MCF 10A (cell line): ENCODE data around the gene GADL1. TPM values are rescaled to one million over a fixed set of nuclear protein-coding genes. Genes with fewer than 3 reads are reported as not detected.

ENCODE experiments used
- BruUV-seq: library from RNA; stranded (reverse); fragments of 400-500 nt; replicated peaks from 2 replicates; lab custom pipeline; 2021; lab: Mats Ljungman, UMichigan
- CTCF ChIA-PET: fragments of 300-600 bp; sonication (Branson Sonifier 250); formaldehyde crosslinking; extraction: SDS; loops from one replicate; lab custom pipeline; 2021; ENCODE audit warnings: antibody characterized with exemption, inconsistent platforms; lab: Yijun Ruan, JAX
- POLR2A ChIA-PET: fragments of 300-600, 350-650 bp; sonication (Branson Sonifier 250); formaldehyde crosslinking; extraction: SDS; loops from one replicate; lab custom pipeline; 2020; ENCODE audit warnings: antibody characterized with exemption, inconsistent platforms; lab: Yijun Ruan, JAX
- DNase-seq: peaks from one replicate; pipeline ENCODE4 v3.0.0-alpha.2; 2018; ENCODE audit not compliant: unreplicated experiment
- H3K27ac Mint-ChIP-seq: one replicate; pipeline ENCODE4 v1.8.0; 2022; ENCODE audit warnings: mild to moderate bottlenecking, low read depth, mixed read lengths; ENCODE audit not compliant: unreplicated experiment
- H3K27me3 Mint-ChIP-seq: one replicate; pipeline ENCODE4 v1.8.0; 2022; ENCODE audit warnings: mixed read lengths; ENCODE audit not compliant: insufficient read depth, unreplicated experiment
- H3K36me3 Mint-ChIP-seq: one replicate; pipeline ENCODE4 v1.8.0; 2022; ENCODE audit warnings: mild to moderate bottlenecking, moderate library complexity, mixed read lengths; ENCODE audit not compliant: insufficient read depth, unreplicated experiment
- H3K4me1 Mint-ChIP-seq: one replicate; pipeline ENCODE4 v1.8.0; 2022; ENCODE audit warnings: mixed read lengths; ENCODE audit not compliant: insufficient read depth, unreplicated experiment
- H3K4me3 Mint-ChIP-seq: one replicate; pipeline ENCODE4 v1.8.0; 2022; ENCODE audit warnings: mild to moderate bottlenecking, moderate library complexity, mixed read lengths; ENCODE audit not compliant: unreplicated experiment
- H3K9me3 Mint-ChIP-seq: one replicate; pipeline ENCODE4 v1.8.0; 2022; ENCODE audit warnings: mixed read lengths; ENCODE audit not compliant: unreplicated experiment
- intact Hi-C: fragments of 100-400 bp; cut with micrococcal nuclease; formaldehyde crosslinking; loops from 2 replicates; pipeline ENCODE4 v1.14.1; 2022
- total RNA-seq: library from RNA; stranded (reverse); gene quantifications from 2 replicates; pipeline ENCODE4 v1.2.3, GENCODE V29; 2022
- TF ChIP-seq, protein P1 (sequence below): fragments of 200-600 bp; IDR thresholded peaks from one replicate; pipeline ENCODE4 v1.8.0; 2022; ENCODE audit warnings: antibody characterized with exemption, mild to moderate bottlenecking; ENCODE audit not compliant: unreplicated experiment

The GADL1 gene
- total RNA-seq, 1 experiment from 2014 or later: not detected

GRCh38 chr3:30704931-30705890, 189.2 kb downstream of the GADL1 start:
- Mint-ChIP-seq H3K27ac (no peak overlapping the region), H3K36me3 (peaks cover 23% of the 10 kb centered on the region), H3K9me3 (peaks cover 6% of the 10 kb centered on the region), H3K4me1 (peaks cover 5% of the 10 kb centered on the region), H3K4me3 (no peak overlapping the region), H3K27me3 (no peaks in the 10 kb centered on the region)
- no TSS peak for BruUV-seq
- TF ChIP-seq, protein P1, sequence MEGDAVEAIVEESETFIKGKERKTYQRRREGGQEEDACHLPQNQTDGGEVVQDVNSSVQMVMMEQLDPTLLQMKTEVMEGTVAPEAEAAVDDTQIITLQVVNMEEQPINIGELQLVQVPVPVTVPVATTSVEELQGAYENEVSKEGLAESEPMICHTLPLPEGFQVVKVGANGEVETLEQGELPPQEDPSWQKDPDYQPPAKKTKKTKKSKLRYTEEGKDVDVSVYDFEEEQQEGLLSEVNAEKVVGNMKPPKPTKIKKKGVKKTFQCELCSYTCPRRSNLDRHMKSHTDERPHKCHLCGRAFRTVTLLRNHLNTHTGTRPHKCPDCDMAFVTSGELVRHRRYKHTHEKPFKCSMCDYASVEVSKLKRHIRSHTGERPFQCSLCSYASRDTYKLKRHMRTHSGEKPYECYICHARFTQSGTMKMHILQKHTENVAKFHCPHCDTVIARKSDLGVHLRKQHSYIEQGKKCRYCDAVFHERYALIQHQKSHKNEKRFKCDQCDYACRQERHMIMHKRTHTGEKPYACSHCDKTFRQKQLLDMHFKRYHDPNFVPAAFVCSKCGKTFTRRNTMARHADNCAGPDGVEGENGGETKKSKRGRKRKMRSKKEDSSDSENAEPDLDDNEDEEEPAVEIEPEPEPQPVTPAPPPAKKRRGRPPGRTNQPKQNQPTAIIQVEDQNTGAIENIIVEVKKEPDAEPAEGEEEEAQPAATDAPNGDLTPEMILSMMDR: no peak
- intact Hi-C loops: no loop called here
- ChIA-PET POLR2A (interaction anchor here (0.8 to 1.4 kb wide), 3 partner anchors 9 to 12 kb away, joined by 3 read pairs; no protein-coding TSS in a partner anchor), CTCF (interaction anchor here (1.0 to 1.4 kb wide), 4 partner anchors 11 to 592 kb away, joined by 3 read pairs; no protein-coding TSS in a partner anchor)
- DNase-seq: no peak

DNA sequence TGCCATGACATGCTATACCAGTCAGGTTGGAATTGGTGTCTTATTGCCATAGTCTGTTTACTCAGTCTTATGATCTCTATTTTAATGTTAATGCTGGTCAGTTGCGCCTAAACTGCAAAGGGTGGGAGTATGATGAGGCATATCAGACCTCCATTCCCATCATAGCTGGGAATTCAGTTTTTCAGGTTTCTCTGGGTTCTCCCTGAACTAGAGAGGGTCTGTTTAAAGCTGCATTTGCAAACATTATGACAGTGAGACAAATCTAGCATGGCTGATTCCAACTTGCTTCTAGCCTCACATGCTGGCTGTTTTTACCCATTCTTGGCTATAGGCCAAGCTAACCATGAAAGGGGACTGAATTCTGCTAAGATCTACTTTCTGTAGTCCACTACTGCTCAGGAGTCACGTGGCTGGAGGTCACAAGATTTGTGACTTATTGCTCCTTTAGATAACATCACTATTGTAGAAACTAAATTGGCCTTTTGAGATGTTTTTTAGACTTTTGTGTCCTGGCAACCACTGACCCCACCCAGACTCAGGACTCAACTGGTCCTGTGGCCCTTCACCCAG, 191.5 kb downstream of the GADL1 start:
- Mint-ChIP-seq H3K27me3 (no peaks in the 10 kb centered on the region), H3K36me3 (peaks cover 41% of the 10 kb centered on the region), H3K4me3 (no peak overlapping the region), H3K4me1 (no peaks in the 10 kb centered on the region), H3K9me3 (no peaks in the 10 kb centered on the region), H3K27ac (no peak overlapping the region)
- DNase-seq: no peak
- BruUV-seq: no TSS peak
- TF ChIP-seq, protein P1: no peak
- ChIA-PET CTCF (interaction anchor here (1.3 to 1.4 kb wide), 3 partner anchors 9 to 16 kb away, joined by 4 to 10 read pairs (median 6); no protein-coding TSS in a partner anchor), POLR2A (interaction anchor here (1.0 to 1.7 kb wide), 3 partner anchors 9 to 14 kb away, joined by 3 read pairs; no protein-coding TSS in a partner anchor)
- intact Hi-C loops: no loop called here

DNA sequence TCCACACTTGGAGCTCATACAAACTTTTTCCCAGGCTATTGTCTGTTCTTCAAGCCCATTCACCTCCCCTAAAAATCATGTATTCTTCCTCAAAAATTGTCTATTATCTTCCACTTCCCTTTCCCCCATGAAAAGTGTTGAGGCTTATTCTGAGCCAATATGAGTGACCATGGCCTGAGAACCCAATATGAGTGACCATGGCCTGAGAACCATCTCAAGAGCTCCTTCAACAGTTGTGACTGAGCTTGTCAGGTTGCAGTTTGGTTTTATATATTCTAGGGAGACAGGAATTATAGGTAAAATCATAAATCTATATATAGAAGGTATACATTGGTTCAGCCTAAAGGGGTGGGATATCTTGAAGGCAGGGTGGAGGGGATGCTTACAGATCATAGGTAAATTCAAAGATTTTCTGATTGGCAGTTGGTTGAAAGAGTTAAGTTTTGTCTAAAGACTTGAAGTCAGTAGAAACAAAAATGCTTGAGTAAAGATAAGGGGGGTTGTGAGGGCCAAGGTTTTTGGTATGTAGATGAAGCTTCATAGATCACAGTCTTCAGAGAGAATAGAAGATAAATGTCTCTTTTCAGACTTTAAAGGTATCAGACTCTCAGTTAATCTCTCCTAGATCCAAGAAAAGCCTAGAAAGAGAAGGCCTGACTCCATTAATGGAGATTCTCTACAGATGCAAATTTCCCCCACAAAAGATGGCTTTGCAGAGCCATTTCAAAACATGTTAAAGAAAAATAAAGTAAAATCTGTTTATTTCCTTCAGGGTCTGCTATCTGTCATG, 192.2 kb downstream of the GADL1 start:
- no peak for DNase-seq
- Mint-ChIP-seq H3K4me1 (no peaks in the 10 kb centered on the region), H3K9me3 (no peaks in the 10 kb centered on the region), H3K4me3 (no peak overlapping the region), H3K27me3 (no peaks in the 10 kb centered on the region), H3K36me3 (peaks cover 48% of the 10 kb centered on the region), H3K27ac (no peak overlapping the region)
- POLR2A ChIA-PET: interaction anchor here (0.7 to 1.7 kb wide), 2 partner anchors 8 to 576 kb away, joined by 3 read pairs; no protein-coding TSS in a partner anchor
- intact Hi-C loops: no loop called here
- no TSS peak for BruUV-seq
- CTCF ChIA-PET: interaction anchor here (1.1 to 1.4 kb wide), 2 partner anchors 8 to 9 kb away, joined by 4 to 6 read pairs; no protein-coding TSS in a partner anchor
- TF ChIP-seq, protein P1: no peak
